Astrocyte of the cerebellum (primary cell): ENCODE measurements around the gene SCGB1C1.
A peak's percentile ranks its signal among the peaks of the same experiment; 100 is the strongest.

Experiments
- DNase-seq: peaks from one replicate; pipeline ENCODE4 v3.0.0-alpha.2; 2011; ENCODE audit warnings: low read depth
- H3K4me3 ChIP-seq: 2 replicates; pipeline ENCODE4 v1.5.1; 2011; ENCODE audit warnings: mild to moderate bottlenecking, low read depth, low read length, moderate library complexity
- CTCF ChIP-seq: IDR thresholded peaks from 2 replicates; pipeline ENCODE4 v1.5.1; 2012; ENCODE audit warnings: low read length, low read depth, moderate library complexity, mild to moderate bottlenecking; ENCODE audit errors: missing control alignments
- in situ Hi-C: cut with HindIII; loops from 2 replicates; pipeline ENCODE4 v1.10.0; 2017; ENCODE audit warnings: low sequenced_read_pairs

Gene SCGB1C1

DNA sequence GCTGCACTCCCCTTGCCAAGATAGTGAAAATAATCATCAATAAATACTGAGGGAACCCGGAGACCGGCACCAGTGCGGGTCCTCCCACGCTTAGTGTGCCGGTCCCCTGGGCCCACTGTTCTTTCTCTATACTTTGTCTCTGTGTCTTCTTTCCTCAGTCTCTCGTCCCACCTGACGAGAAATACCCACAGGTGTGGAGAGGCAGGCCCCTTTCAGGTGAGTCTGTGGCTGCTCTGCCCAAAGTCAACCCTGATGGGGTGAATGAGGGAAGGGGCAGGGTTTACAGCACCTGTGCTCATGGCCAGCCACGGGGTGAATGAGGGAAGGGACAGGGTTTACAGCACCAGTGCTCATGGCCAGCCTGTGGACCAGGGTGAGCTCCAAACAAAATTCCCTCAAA lies 9.6 kb downstream of the SCGB1C1 start:
- no peak for TF ChIP-seq CTCF
- no peak for DNase-seq
- H3K4me3 ChIP-seq: no peak overlapping the region
- in situ Hi-C loops: no loop called here

DNA sequence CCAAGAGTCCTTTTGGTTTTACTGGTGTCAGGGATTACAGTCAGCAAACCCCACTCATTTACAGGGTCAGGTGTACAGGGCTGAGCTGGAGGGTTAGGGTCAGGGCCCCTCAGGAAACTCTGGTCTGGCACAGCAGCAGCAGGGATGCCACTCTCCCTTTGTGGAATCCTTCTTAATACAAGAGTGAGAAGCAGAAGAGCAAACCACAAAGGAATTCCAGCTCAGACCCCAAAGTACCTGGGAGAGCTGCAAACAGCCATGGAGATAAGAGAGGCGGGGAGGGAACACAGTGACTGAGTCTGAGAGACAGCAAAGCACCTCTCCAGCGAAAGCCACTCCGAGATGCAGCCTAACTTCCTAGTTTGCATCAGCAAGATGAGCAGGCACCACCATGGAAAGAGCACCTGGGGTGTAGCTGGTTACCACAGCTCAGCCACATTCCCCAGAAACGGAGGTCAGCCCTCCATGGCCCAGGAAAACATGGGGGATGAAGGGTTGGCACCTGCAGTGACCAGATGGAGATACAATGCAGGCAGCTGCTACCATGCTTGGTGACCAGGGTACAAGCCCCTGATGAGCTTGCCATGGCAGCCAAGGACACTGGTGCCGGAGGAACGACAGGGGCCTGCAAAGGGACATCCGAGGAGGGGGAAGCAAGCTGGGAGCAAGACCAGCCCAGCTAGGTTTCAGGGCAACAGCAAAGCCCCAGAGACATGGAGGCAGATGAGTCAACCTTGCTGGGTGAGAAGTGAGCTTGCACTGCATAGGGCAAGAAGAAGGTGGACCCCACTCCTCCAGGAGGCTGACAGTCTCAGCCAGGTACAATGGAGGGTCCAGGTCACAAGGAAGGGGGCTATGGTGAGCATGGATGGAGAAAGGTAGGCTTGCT lies 10.4 kb downstream of the SCGB1C1 start:
- in situ Hi-C loops: no loop called here
- H3K4me3 ChIP-seq: no peak overlapping the region
- no peak for TF ChIP-seq CTCF
- DNase-seq: no peak

GRCh38 chr11:203945-204586 lies 11.2 kb downstream of the SCGB1C1 start:
- no peak for DNase-seq
- in situ Hi-C loops: no loop called here
- no peak overlapping the region for H3K4me3 ChIP-seq
- no peak for TF ChIP-seq CTCF

- DNase-seq: no peak
- TF ChIP-seq CTCF: no peak
- H3K4me3 ChIP-seq: no peak overlapping the region
- in situ Hi-C loops: no loop called here
Measured at GRCh38 chr11:204587-205109, 11.8 kb downstream of the SCGB1C1 start.

GRCh38 chr11:205221-206001 lies 12.5 kb downstream of the SCGB1C1 start:
- peak overlapping the region; percentile 94 for H3K4me3 ChIP-seq
- in situ Hi-C loops: no loop called here
- DNase-seq: no peak
- TF ChIP-seq CTCF: no peak

DNA sequence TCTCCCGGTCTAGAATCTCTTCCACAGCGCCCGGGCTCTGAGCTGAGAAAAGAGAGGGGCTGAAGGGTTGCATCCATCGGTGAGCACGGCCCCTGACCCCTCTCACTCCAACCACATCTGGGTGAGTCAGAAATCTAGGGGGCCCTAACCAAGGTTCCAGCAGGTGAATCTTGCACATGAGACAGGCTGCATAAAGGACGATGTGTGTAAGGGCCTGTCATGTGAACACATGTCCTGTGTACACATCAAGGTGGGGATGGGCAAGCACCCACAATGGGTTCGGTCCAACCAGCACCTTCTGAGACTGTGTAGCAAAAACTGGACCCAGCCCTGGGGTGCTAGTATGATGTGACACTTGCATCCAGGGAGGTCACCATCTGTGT lies 13.1 kb downstream of the SCGB1C1 start:
- peak overlapping the region; percentile 94 for H3K4me3 ChIP-seq
- no peak for TF ChIP-seq CTCF
- in situ Hi-C loops: no loop called here
- no peak for DNase-seq
